22Rv1 (cell line): ENCODE data around the gene SH2D3A.

Source experiments
- ZFX ChIP-seq: fragments of 450-650 bp; IDR thresholded peaks from 2 replicates; pipeline ENCODE4 v1.6.1; 2017; ENCODE audit warnings: antibody characterized with exemption, borderline replicate concordance
- TF ChIP-seq, protein P1 (sequence below): fragments of 450-650 bp; IDR thresholded peaks from 2 replicates; pipeline ENCODE4 v1.5.1; 2017; ENCODE audit warnings: mild to moderate bottlenecking

DNA sequence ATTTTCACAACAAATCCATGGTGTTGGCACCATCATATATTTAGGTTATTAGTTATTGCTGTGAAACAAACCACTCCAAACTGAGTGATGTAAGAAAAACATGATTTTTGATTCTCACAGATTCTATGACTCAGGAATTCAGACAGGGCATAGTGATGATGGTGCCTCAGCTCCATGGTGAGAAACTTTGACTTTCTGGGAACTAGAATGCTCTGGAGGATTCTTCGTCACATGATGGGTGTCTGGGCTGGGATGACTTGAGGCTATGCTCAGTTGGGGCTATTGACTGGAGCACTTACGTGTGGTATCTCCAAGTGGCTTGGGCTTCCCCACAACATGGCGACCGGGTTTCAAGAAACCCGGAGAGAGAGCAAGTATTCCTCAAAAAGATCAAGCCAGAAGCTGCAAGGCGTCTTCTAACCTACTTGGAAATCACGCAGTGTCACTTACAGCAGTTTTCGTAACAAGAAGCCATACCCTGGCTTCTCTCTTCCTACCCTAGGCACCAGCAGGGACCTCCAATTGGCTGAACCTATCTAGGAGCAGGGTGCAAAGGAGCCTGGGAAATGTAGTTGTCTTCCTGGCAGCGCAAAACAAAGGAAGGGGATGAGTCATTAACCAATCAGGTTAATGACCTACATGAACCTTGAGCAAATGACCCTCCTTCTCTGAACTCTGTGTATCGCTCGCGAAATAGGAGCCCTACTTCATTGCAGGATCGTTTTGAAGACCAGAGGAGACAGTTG is 27.6 kb upstream of the SH2D3A start:
- TF ChIP-seq, protein P1, sequence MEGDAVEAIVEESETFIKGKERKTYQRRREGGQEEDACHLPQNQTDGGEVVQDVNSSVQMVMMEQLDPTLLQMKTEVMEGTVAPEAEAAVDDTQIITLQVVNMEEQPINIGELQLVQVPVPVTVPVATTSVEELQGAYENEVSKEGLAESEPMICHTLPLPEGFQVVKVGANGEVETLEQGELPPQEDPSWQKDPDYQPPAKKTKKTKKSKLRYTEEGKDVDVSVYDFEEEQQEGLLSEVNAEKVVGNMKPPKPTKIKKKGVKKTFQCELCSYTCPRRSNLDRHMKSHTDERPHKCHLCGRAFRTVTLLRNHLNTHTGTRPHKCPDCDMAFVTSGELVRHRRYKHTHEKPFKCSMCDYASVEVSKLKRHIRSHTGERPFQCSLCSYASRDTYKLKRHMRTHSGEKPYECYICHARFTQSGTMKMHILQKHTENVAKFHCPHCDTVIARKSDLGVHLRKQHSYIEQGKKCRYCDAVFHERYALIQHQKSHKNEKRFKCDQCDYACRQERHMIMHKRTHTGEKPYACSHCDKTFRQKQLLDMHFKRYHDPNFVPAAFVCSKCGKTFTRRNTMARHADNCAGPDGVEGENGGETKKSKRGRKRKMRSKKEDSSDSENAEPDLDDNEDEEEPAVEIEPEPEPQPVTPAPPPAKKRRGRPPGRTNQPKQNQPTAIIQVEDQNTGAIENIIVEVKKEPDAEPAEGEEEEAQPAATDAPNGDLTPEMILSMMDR = no peak
- no peak for TF ChIP-seq ZFX
